ENCODE data around the gene TNFSF15. TPM values are rescaled to one million over a fixed set of nuclear protein-coding genes. Genes with fewer than 3 reads are reported as not detected.

TNFSF15 gene
- total RNA-seq, 1 donor from 2014 or later: 0.56 TPM

DNA sequence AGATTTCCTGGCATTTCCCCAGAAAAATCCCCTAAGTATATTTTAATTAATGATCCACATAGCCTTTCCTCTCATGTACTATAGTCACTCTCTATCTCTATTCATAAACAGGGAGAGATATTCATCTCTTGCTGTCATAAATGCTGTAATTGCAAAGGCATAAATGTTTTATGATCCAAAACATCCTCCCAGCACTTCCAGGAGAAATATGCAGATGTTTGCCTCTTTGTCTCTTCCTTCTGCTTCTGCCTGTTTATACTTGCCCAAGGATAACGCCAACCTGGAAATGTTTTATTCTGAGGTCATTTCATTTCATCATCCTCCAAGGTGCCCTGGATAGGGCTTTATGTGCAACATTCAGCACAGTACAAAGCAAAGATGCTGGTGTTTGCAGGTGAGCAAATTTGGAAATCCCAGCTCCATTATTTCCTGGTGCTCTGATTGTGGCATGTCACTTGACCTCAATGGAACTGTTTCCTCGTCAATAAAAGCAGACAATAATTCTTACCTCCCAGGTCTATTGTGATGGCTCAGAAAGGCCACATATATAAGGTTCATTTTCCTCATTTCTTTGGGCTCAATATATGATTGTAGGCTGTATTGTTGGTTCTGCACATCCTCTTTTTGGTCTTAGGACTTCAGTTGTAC lies 6.9 kb downstream of the TNFSF15 start:
- Mint-ChIP-seq H3K36me3 (ENCODE audit: unreplicated experiment) (no peaks in the 10 kb centered on the region), H3K9me3 (ENCODE audit: unreplicated experiment) (no peaks in the 10 kb centered on the region), H3K27ac (ENCODE audit: unreplicated experiment) (no peak overlapping the region), H3K4me1 (ENCODE audit: unreplicated experiment) (peaks cover 18% of the 10 kb centered on the region), H3K27me3 (ENCODE audit: unreplicated experiment) (peaks cover 10% of the 10 kb centered on the region), H3K4me3 (ENCODE audit: unreplicated experiment) (no peak overlapping the region)
- DNase-seq (ENCODE audit: extremely low spot score, unreplicated experiment): no peak
- TF ChIP-seq CTCF (IDR thresholded peaks at IDR 0.05): no peak

GRCh38 chr9:114798101-114798500 lies 7.7 kb downstream of the TNFSF15 start:
- TF ChIP-seq CTCF (IDR thresholded peaks at IDR 0.05): no peak
- Mint-ChIP-seq H3K27ac (ENCODE audit: unreplicated experiment) (no peak overlapping the region), H3K4me3 (ENCODE audit: unreplicated experiment) (no peak overlapping the region), H3K36me3 (ENCODE audit: unreplicated experiment) (no peaks in the 10 kb centered on the region), H3K4me1 (ENCODE audit: unreplicated experiment) (peaks cover 10% of the 10 kb centered on the region), H3K27me3 (ENCODE audit: unreplicated experiment) (peaks cover 10% of the 10 kb centered on the region), H3K9me3 (ENCODE audit: unreplicated experiment) (no peaks in the 10 kb centered on the region)
- DNase-seq (ENCODE audit: extremely low spot score, unreplicated experiment): no peak

- Mint-ChIP-seq H3K36me3 (ENCODE audit: unreplicated experiment) (peaks cover 4% of the 10 kb centered on the region), H3K4me3 (ENCODE audit: unreplicated experiment) (no peak overlapping the region), H3K27ac (ENCODE audit: unreplicated experiment) (no peak overlapping the region), H3K9me3 (ENCODE audit: unreplicated experiment) (no peaks in the 10 kb centered on the region), H3K4me1 (ENCODE audit: unreplicated experiment) (peaks cover 7% of the 10 kb centered on the region), H3K27me3 (ENCODE audit: unreplicated experiment) (peaks cover 7% of the 10 kb centered on the region)
- no peak for TF ChIP-seq CTCF (IDR thresholded peaks at IDR 0.05)
- no peak for DNase-seq (ENCODE audit: extremely low spot score, unreplicated experiment)
Observed at GRCh38 chr9:114792396-114792795, 13.4 kb downstream of the TNFSF15 start.

DNA sequence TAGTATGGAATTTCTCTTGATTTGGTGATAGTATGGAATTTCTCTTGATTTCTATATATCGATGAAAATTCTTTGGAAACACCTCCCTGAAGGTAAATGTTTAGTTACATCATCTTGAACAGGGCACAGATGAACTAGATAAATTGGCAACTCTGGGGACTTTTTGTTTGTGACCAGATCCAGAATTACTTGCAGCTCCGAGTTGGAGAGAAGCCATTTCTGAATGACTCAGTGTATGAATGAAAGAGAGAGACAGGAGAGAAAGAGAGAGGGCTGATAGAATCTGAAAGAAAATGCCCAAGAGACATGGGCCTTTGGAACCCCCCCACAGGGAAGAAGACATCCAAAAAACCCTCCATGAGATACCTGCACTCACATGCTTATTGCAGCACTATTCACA lies 14.1 kb downstream of the TNFSF15 start:
- TF ChIP-seq CTCF (IDR thresholded peaks at IDR 0.05): no peak
- H3K4me1 Mint-ChIP-seq (ENCODE audit: unreplicated experiment): peaks cover 7% of the 10 kb centered on the region
- peaks cover 7% of the 10 kb centered on the region for H3K27me3 Mint-ChIP-seq (ENCODE audit: unreplicated experiment)
- no peak overlapping the region for H3K27ac Mint-ChIP-seq (ENCODE audit: unreplicated experiment)
- peaks cover 4% of the 10 kb centered on the region for H3K36me3 Mint-ChIP-seq (ENCODE audit: unreplicated experiment)
- H3K9me3 Mint-ChIP-seq (ENCODE audit: unreplicated experiment): no peaks in the 10 kb centered on the region
- no peak for DNase-seq (ENCODE audit: extremely low spot score, unreplicated experiment)
- no peak overlapping the region for H3K4me3 Mint-ChIP-seq (ENCODE audit: unreplicated experiment)

DNA sequence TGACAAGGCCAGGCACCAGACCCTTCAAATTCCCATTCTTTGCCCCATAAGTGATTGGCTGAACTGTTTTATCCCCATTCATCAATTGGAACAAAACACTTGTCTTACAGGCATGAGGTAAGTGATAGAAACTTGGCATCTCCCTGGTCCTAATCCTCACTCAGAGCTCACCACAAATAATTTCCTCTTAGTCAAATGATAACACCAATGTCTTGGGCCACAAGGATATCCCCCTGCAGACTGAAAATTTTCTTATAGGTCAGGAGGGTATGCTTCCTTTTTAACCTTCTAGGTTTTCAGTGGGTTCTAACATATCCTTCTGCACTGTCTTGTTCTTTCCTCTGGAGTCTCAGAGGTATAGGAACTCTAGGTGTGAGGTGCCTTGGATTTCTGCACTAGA lies 14.5 kb downstream of the TNFSF15 start:
- Mint-ChIP-seq H3K27me3 (ENCODE audit: unreplicated experiment) (peaks cover 7% of the 10 kb centered on the region), H3K9me3 (ENCODE audit: unreplicated experiment) (no peaks in the 10 kb centered on the region), H3K4me1 (ENCODE audit: unreplicated experiment) (peaks cover 9% of the 10 kb centered on the region), H3K4me3 (ENCODE audit: unreplicated experiment) (no peak overlapping the region), H3K36me3 (ENCODE audit: unreplicated experiment) (peaks cover 4% of the 10 kb centered on the region), H3K27ac (ENCODE audit: unreplicated experiment) (no peak overlapping the region)
- DNase-seq (ENCODE audit: extremely low spot score, unreplicated experiment): no peak
- TF ChIP-seq CTCF (IDR thresholded peaks at IDR 0.05): no peak
